ENCODE results near the gene NR2E3.

- TF ChIP-seq CTCF (IDR thresholded peaks at IDR 0.05) = no peak
- no peak for TF ChIP-seq POLR2A (IDR thresholded peaks at IDR 0.05)
These were observed 28.4 kb upstream of the NR2E3 start for GRCh38 chr15:71781965-71782265.

All from esophagus squamous epithelium (tissue), 4 donors.